ENCODE measurements around the gene NPW.
A peak's percentile ranks its signal among the peaks of the same experiment; 100 is the strongest.

Gene NPW

DNA sequence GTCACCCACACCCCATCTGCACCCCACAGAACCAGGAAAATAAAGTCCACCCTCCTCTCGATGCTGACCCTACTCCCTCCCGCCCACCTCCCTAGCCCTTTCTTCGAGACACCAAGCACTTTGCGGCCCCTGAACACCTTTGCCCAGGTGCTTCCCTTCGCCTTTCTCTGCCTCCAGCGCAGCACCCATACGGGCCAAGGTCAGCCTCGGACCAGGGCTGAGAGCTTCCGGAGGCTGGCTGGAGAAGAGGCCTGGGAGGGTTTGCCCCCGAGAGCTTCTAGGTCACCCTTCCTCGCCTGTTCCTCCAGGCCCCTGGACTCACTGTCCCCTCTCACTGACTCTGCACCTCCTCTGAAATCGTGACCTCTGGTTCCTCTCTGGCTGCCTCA, 4.4 kb downstream of the NPW start:
- no peak for DNase-seq (ENCODE audit: low read depth in 2 of 2)
- TF ChIP-seq, protein P1, sequence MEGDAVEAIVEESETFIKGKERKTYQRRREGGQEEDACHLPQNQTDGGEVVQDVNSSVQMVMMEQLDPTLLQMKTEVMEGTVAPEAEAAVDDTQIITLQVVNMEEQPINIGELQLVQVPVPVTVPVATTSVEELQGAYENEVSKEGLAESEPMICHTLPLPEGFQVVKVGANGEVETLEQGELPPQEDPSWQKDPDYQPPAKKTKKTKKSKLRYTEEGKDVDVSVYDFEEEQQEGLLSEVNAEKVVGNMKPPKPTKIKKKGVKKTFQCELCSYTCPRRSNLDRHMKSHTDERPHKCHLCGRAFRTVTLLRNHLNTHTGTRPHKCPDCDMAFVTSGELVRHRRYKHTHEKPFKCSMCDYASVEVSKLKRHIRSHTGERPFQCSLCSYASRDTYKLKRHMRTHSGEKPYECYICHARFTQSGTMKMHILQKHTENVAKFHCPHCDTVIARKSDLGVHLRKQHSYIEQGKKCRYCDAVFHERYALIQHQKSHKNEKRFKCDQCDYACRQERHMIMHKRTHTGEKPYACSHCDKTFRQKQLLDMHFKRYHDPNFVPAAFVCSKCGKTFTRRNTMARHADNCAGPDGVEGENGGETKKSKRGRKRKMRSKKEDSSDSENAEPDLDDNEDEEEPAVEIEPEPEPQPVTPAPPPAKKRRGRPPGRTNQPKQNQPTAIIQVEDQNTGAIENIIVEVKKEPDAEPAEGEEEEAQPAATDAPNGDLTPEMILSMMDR (IDR thresholded peaks at IDR 0.05; ENCODE audit: low read depth, low read length) = no peak
- H3K4me3 ChIP-seq (replicated peaks in 1 of 2; ENCODE audit: low read depth in 2 of 2, low read length in 2 of 2) = no peak overlapping the region

DNA sequence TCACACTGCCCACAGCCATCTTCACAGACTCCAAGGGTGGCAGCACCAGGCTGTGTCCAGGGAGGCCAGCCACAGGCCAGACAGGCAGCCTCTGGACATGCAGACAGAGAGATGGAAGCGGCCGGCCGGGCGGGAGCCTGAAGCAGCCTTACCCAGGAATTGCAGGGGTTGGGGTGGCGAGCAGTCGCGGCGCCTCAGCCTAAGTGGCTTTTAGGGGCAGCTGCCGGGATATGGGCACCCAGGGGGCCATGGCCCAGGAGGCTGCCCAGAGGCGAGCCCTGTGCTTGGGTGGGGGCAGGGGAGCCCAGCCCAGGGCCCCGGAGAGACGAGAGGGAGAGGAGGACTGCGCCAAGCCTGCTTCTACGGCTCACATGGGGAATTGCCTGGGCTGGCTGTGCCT, 5.7 kb downstream of the NPW start:
- TF ChIP-seq, protein P1 (IDR thresholded peaks at IDR 0.05; ENCODE audit: low read depth, low read length) = no peak
- no peak for DNase-seq (ENCODE audit: low read depth in 2 of 2)
- no peak overlapping the region for H3K4me3 ChIP-seq (replicated peaks in 1 of 2; ENCODE audit: low read depth in 2 of 2, low read length in 2 of 2)

DNA sequence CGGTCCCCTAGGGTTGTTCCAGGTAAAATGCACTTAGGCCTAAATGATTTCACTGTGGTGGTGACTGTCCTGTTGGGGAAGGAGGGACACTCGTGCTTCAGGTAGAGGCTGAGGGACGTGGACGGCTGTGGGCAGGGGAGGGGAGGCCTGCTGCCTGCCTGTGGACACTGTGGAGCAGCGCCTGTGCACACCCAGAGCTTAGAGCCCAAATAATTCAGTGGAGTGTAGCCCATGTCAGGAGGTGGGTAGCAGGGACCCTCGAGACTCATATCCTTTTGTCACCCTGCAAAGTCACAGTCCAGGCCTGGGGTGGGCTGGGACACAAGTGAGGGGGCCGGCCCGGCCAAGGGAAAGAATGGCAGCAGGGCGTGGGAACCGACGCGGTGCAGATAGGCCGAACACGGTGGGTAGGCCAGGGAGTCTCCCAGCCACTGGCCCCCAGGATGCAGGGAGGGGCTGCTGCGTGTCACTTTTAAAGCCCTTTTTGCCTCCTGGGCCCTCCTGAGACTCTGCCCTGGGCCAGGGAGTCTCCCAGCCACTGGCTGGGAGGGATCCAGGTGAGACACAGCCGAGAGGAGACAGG, 6.4 kb downstream of the NPW start:
- peak overlapping the region in 1 of 2 donors; percentile 36 for H3K4me3 ChIP-seq (replicated peaks in 1 of 2; ENCODE audit: low read depth in 2 of 2, low read length in 2 of 2)
- no peak for DNase-seq (ENCODE audit: low read depth in 2 of 2)
- TF ChIP-seq, protein P1 (IDR thresholded peaks at IDR 0.05; ENCODE audit: low read depth, low read length) = no peak

DNA sequence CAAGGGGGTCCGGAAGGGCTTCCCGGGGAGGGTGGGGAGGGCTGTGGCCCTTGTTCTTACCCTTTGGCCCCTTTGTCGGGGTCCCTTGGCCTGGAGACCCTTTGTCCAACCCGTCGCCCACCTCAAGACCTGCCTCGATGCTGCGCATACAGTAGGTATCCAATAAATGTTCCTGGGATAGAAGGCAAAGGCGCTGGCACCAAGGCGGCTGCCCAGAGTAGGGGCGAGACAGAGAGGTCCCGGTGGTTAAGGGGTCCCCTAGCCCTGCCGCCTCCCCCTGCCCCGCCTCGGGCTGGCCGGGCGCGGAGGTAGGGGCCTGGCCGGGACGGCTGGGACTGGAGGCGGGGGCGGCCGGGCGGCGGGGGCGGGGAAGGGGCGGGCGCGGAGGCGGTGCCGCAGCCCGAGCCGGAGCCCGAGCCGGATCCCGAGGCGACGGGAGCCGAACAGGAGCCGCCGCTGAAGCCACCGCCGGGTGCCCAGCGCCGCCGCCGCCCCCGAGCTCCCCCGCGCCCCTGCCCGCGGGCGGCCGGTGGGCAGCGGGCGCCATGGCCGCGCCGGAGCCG, 7.0 kb downstream of the NPW start, which contains the start of gene NHERF2:
Gene NHERF2, plus strand, starts transcription at position 442 of the 563 bp plus-strand sequence. Its CDS starts 104 bp downstream, at position 546.
- DNase-seq (ENCODE audit: low read depth in 2 of 2) = no peak
- H3K4me3 ChIP-seq (replicated peaks in 1 of 2; ENCODE audit: low read depth in 2 of 2, low read length in 2 of 2) = peak within 1 kb of the TSS; percentile 59 to 67
- TF ChIP-seq, protein P1 (IDR thresholded peaks at IDR 0.05; ENCODE audit: low read depth, low read length) = no peak

DNA sequence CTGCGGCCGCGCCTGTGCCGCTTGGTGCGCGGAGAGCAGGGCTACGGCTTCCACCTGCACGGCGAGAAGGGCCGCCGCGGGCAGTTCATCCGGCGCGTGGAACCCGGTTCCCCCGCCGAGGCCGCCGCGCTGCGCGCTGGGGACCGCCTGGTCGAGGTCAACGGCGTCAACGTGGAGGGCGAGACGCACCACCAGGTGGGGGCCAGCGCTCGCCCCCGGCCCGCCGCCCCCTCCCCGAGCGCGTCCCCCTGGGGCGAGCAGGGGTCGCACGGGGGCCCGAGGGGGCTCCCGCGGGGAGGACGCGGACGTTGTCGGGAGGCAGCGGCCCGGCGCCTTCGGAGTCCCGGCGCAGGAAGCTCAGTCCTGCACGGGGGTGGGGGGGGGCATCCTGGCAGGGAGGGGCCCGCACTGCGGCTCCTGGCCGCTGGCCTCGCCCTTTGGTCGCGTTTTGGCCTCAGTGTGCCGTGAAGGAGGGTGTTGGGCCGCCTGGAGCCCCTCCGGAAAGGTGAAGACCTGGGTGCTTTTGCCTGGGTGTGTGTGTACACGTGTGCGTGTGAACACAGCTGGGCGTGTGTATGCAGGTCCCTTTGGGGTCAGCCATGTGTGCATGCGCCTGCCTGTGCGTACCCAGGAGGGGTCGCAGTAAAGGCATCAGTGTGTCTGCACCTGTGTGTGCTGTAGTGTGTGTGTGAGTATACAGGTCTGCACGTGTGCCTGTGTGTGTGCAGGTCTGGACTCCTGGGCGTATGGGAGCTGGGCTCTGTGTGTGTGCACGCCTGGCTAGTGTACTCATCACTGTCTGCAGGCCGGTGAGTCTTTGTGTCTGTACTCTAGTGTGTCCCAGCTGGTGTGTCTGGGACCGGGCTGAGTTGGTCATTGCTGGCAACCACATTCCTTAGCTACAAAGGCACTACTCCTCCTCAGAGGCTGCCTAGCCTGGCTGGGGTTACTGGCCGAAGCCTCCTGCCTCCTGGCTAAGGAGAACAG, 7.7 kb downstream of the NPW start:
- peak; percentile 32 to 68 for DNase-seq (ENCODE audit: low read depth in 2 of 2)
- TF ChIP-seq, protein P1 (IDR thresholded peaks at IDR 0.05; ENCODE audit: low read depth, low read length) = no peak
- peak overlapping the region; percentile 59 to 67 for H3K4me3 ChIP-seq (replicated peaks in 1 of 2; ENCODE audit: low read depth in 2 of 2, low read length in 2 of 2)

DNA sequence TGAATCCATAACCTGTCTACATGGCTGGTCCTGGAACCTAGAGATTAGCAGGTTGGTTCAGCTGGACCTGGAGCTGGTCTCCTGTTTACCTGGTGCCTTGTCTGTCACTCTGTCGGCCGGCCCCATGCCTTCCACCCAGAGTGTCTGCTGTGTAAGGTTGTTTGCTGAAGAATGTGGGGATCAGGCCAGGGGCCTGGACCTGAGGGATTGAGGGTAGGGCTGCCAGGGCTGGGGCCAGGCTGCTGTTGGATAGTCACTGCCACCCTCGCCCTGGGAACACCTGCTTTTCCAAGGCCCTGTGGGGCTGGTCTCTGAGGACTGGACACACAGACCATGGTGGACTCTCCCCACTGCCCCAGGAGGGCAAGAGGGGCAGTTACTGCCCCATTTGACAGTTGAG, 8.6 kb downstream of the NPW start:
- TF ChIP-seq, protein P1 (IDR thresholded peaks at IDR 0.05; ENCODE audit: low read depth, low read length) = no peak
- H3K4me3 ChIP-seq (replicated peaks in 1 of 2; ENCODE audit: low read depth in 2 of 2, low read length in 2 of 2) = peak overlapping the region in 1 of 2 donors; percentile 67
- DNase-seq (ENCODE audit: low read depth in 2 of 2) = no peak

Measured in cardiac fibroblast (primary cell).